GM18870 (cell line): Measurements from ENCODE around the gene MKNK2.

Experiments
- ATAC-seq: cut with Tn5 transposase; IDR thresholded peaks from one replicate; pipeline ENCODE4 v1.9.1; 2021; ENCODE audit warnings: moderate library complexity; ENCODE audit not compliant: unreplicated experiment

Gene MKNK2

GRCh38 chr19:2058570-2059421 is 7.8 kb upstream of the MKNK2 start:
- no peak for ATAC-seq

GRCh38 chr19:2057484-2058469 is 6.7 kb upstream of the MKNK2 start:
- no peak for ATAC-seq

- no peak for ATAC-seq
Observed at GRCh38 chr19:2056837-2057192, 5.8 kb upstream of the MKNK2 start.

GRCh38 chr19:2055931-2056836 is 5.1 kb upstream of the MKNK2 start:
- no peak for ATAC-seq

- no peak for ATAC-seq
Observed at GRCh38 chr19:2054763-2055162, 3.7 kb upstream of the MKNK2 start.

GRCh38 chr19:2053601-2054389 is 2.8 kb upstream of the MKNK2 start:
- ATAC-seq, result no peak

GRCh38 chr19:2051773-2052704 is 995 bp upstream of the MKNK2 start:
- no peak for ATAC-seq

- no peak for ATAC-seq
Observed at GRCh38 chr19:2050349-2050990, 574 bp downstream of the MKNK2 start.

- ATAC-seq, result no peak
Observed at GRCh38 chr19:2049741-2050348, 1.2 kb downstream of the MKNK2 start.

- no peak for ATAC-seq
Observed at GRCh38 chr19:2048959-2049740, 1.9 kb downstream of the MKNK2 start.

GRCh38 chr19:2048104-2048958 is 2.7 kb downstream of the MKNK2 start:
- ATAC-seq, result no peak

- ATAC-seq, result no peak
Observed at GRCh38 chr19:2047449-2048103, 3.5 kb downstream of the MKNK2 start.

- no peak for ATAC-seq
Observed at GRCh38 chr19:2047076-2047448, 4.0 kb downstream of the MKNK2 start.

- ATAC-seq, result no peak
Observed at GRCh38 chr19:2046046-2046907, 4.8 kb downstream of the MKNK2 start.

- ATAC-seq, result no peak
Observed at GRCh38 chr19:2045501-2046045, 5.5 kb downstream of the MKNK2 start.
